ENCODE results near the gene HS1BP3. TPM values are rescaled to one million over a fixed set of nuclear protein-coding genes. Genes with fewer than 3 reads are reported as not detected.

Gene HS1BP3
- total and polyA plus RNA-seq, 2 of the 13 experiments (the other 11 are each of a cell fraction or from before 2014, with no cell fraction given): 15.2 to 22.0 TPM

DNA sequence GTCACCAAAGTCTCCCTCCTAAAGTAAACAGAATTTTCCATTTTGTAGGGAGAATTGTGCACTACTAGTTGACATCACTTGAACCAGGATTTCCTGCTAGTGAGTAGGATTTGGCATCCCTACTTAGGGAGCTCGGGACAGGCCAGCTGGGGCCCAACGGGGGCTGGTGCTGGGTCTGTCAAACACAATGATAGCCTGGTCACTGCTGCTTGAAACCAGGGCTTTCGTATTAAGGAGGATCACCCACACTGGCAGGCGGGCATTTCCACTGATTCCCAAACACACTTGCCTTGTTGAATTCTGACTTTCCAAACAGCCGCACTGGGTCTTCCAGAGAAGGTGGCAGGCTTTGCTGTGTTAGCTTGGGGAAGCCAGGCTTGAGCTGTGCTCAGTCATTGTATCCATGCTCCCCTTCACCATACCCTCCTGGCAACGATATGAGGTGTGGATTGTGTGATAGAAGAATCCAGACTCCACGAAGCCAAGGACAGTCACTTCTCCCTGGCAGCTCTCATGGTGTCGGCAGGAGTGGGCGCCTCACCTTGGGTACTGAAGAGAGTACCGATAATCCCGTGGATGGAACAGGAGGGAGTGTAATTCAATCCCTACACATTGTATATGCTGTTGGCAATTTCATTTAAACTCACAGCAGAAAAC is 23.5 kb upstream of the HS1BP3 start:
- no peak overlapping the region for H3K4me3 ChIP-seq (replicated peaks in 1 of 3; ENCODE audit: insufficient read depth in 1 of 3, low read depth in 2 of 3, low read length in 3 of 3)
- H3K9me3 ChIP-seq (ENCODE audit: low read length): no peaks in the 10 kb centered on the region
- 77% methylated on average over 11 of the region's 11 CpGs for WGBS (ENCODE audit: low lambda C conversion rate)
- no peaks in the 10 kb centered on the region for H4K20me1 ChIP-seq (ENCODE audit: insufficient read depth, low read length)
- FAIRE-seq: no peak
- peak overlapping the region; percentile 75 for H3K27ac ChIP-seq (ENCODE audit: extremely low read length, insufficient read depth, low read length)
- no peak for ATAC-seq
- in situ Hi-C loops (cut with HindIII; ENCODE audit: extremely low pct_ligation_motif_present, low pct_unique_long_range_greater_than_20kb): loop anchor here (25.0 kb wide), 1 partner anchor 288 kb away; no protein-coding TSS in a partner anchor
- ChIA-PET POLR2A (interaction anchor here (1.3 to 6.3 kb wide), 7 partner anchors 10 to 148 kb away, joined by 4 to 216 read pairs (median 9); partner anchors contain the start of genes GDF7, HS1BP3 and LDAH), CTCF (ENCODE audit: low intra/inter-chr PET ratio, low total read pairs) (no interaction called here)
- peaks cover 44% of the 10 kb centered on the region for H3K4me1 ChIP-seq (ENCODE audit: insufficient read depth, low read length)
- peak; percentile 20; the same call in 1 of the 2 replicates for TF ChIP-seq ZC3H13 (CRISPR knock-in tag; IDR thresholded peaks at IDR 0.05)
- 0 out of 2 replicates have a peak, but pooled peaks have one; percentile 19 for TF ChIP-seq TGIF2 (CRISPR knock-in tag; IDR thresholded peaks at IDR 0.05)
- no peak for TF ChIP-seq ZNF850 (CRISPR knock-in tag; conservative IDR thresholded peaks at IDR 0.05)
- no peak overlapping the region for H2AFZ ChIP-seq (ENCODE audit: low read length)
- peaks cover under 1 to 7% of the 10 kb centered on the region in 2 experiments; a peak in 3 of 5 replicates for H3K36me3 ChIP-seq (replicated peaks in 1 of 2; ENCODE audit: control insufficient read depth in 1 of 2, insufficient read depth in 2 of 2, low read length in 2 of 2)
- no peaks in the 10 kb centered on the region for H3K27me3 ChIP-seq (ENCODE audit: control insufficient read depth in 1 of 2, insufficient read depth in 2 of 2, low read length in 2 of 2)
- intact Hi-C loops (cut with micrococcal nuclease; ENCODE audit: unreplicated experiment): no loop called here
- H3K79me2 ChIP-seq (ENCODE audit: insufficient read depth, low read length): no peaks in the 10 kb centered on the region
- BruUV-seq (replicated peaks): no TSS peak
- H3K4me2 ChIP-seq (ENCODE audit: low read depth, low read length): no peak overlapping the region
- H3K9ac ChIP-seq (ENCODE audit: insufficient read depth, low read depth, low read length): no peak overlapping the region
- DNase-seq (ENCODE audit: low spot score): no peak

DNA sequence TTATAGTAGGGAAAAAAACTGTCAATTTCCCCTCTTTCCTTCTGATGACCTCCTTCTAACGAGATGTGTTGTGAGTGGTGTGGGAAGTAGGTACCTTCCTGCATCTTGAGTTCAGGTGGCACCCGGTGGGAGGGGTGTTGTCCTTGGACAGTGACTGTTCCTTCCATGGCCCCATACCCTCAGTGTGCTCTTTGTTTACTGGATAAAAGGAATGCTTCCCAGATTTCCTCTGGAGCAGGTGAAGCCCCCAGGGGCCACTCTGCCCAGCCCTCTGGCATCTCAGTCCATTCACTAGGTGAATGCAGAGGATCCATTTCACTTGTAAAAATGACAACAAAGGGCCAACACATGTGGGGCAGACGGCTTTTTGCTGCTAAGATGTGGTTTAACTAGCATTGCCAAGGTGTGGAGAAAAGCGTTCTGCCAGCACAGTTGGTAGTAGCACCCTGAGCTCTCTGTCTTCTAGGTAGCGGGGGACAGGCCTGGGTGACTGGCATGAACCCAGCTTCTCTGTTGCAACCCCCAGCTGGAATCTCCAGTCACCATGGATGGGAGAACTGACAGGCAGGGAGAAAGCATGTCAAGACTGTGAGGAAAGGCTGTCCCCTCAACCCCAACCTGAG is 22.9 kb upstream of the HS1BP3 start:
- BruUV-seq (replicated peaks): no TSS peak
- no peak for FAIRE-seq

More for the DNA sequence above, 22.9 kb upstream of the HS1BP3 start:
- Histone ChIP-seq H4K20me1 (ENCODE audit: insufficient read depth, low read length) (no peaks in the 10 kb centered on the region), H3K27ac (ENCODE audit: extremely low read length, insufficient read depth, low read length) (no peak overlapping the region), H3K4me1 (ENCODE audit: insufficient read depth, low read length) (peaks cover 48% of the 10 kb centered on the region), H3K9me3 (ENCODE audit: low read length) (no peaks in the 10 kb centered on the region), H3K4me2 (ENCODE audit: low read depth, low read length) (no peak overlapping the region), H3K79me2 (ENCODE audit: insufficient read depth, low read length) (peaks cover 4% of the 10 kb centered on the region), H3K36me3 (replicated peaks in 1 of 2; ENCODE audit: control insufficient read depth in 1 of 2, insufficient read depth in 2 of 2, low read length in 2 of 2) (peaks cover 0 to 7% of the 10 kb centered on the region in 2 experiments; a peak in 2 of 5 replicates), H3K4me3 (replicated peaks in 1 of 3; ENCODE audit: insufficient read depth in 1 of 3, low read depth in 2 of 3, low read length in 3 of 3) (no peak overlapping the region), H3K9ac (ENCODE audit: insufficient read depth, low read depth, low read length) (no peak overlapping the region), H3K27me3 (ENCODE audit: control insufficient read depth in 1 of 2, insufficient read depth in 2 of 2, low read length in 2 of 2) (no peaks in the 10 kb centered on the region), H2AFZ (ENCODE audit: low read length) (no peak overlapping the region)
- ChIA-PET POLR2A (interaction anchor here (1.3 to 6.3 kb wide), 2 partner anchors 10 to 22 kb away, joined by 5 to 216 read pairs; partner anchors contain the start of genes GDF7 and HS1BP3), CTCF (ENCODE audit: low intra/inter-chr PET ratio, low total read pairs) (no interaction called here)
- intact Hi-C loops (cut with micrococcal nuclease; ENCODE audit: unreplicated experiment): no loop called here
- DNase-seq (ENCODE audit: low spot score) (no peak), ATAC-seq (no peak)
- WGBS (ENCODE audit: low lambda C conversion rate): 84% methylated on average over 4 of the region's 5 CpGs
- no peak for TF ChIP-seq REST (IDR thresholded peaks at IDR 0.05; ENCODE audit: borderline replicate concordance in 1 of 2, low read depth in 1 of 2, low read length in 2 of 2)
- 0 out of 2 replicates have a peak, but pooled peaks have one; percentile 30 for TF ChIP-seq ZNF605 (CRISPR knock-in tag; IDR thresholded peaks at IDR 0.05)
- no peak for TF ChIP-seq ZNF563 (CRISPR knock-in tag; IDR thresholded peaks at IDR 0.05)
- in situ Hi-C loops (cut with HindIII; ENCODE audit: extremely low pct_ligation_motif_present, low pct_unique_long_range_greater_than_20kb): loop anchor here (25.0 kb wide), 1 partner anchor 289 kb away; no protein-coding TSS in a partner anchor

Data from HepG2 (cell line).